ENCODE data around the gene GRIN2A. TPM values are rescaled to one million over a fixed set of nuclear protein-coding genes. Genes with fewer than 3 reads are reported as not detected.

Gene GRIN2A
- total RNA-seq, 1 donor from 2014 or later, result not detected

- no peak for DNase-seq (ENCODE audit: low read depth)
These were observed 212.0 kb downstream of the GRIN2A start for GRCh38 chr16:9970244-9970643.

- no peak for DNase-seq (ENCODE audit: low read depth)
These were observed 212.6 kb downstream of the GRIN2A start for GRCh38 chr16:9969580-9969979.

DNA sequence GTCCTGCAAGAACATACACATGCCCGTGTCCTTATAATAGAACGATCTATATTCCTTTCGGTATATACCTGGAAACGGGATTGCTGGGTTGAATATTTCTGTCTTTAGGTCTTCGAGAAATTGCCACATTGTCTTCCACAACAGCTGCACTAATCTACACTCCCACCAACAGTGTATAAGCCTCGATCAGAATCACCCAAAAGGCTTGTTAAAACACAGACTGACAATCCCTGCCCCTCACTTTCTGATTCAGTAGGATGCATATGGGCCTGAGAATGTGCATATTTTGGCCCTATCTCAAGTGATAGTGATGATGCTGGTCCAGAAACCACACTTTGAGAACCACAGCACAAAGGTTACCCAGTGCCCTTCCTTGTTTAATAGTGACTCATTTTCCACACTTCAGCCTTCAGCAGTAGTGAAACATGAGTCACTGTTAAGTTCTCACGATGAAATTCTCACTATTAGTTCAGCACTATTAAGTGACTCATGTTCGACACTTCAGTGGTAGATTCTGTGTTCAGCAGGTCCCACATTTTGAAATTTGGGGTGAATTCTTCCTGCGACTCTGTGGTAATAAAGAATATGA is 215.6 kb downstream of the GRIN2A start:
- no peak for DNase-seq (ENCODE audit: low read depth)

- DNase-seq (ENCODE audit: low read depth), result no peak
These were observed 217.1 kb downstream of the GRIN2A start for GRCh38 chr16:9965079-9965478.

DNA sequence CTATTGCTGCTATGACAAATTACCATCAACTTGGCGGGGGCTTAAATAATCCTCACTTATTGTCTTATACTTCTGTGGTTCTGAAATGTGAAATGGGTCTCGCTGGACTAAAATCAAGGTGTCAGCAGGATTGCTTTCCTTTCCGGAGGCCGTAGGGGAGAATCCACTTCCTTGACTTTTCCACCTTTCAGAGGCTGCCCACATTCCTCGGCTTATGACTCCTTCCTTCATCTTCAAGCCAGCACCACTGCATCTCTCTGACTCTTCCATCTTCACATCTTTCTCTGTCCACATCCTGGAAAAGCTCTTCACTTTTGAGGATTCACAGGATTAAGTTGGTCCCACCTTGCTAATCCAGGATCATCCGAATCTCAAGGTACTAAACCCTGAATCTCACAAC is 217.8 kb downstream of the GRIN2A start:
- DNase-seq (ENCODE audit: low read depth), result no peak

DNA sequence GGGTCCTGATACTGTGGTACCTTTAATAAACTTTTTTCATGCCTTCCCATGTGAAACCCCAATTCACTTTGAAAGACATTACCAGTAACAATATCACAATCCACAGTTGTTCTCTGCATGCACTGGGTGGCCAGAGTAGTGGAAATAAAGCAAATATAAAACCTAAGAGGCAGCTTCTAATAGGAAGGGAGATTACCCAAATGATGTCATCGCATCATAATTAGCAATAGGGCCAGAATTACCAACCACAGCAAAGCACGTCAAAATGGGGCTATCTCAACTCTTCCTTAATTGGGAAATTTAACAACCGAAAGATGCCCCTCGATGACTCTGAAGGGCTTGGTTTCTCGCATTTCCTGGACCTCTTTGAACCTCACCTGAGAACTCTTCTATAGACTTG is 224.8 kb downstream of the GRIN2A start:
- DNase-seq (ENCODE audit: low read depth), result no peak

DNA sequence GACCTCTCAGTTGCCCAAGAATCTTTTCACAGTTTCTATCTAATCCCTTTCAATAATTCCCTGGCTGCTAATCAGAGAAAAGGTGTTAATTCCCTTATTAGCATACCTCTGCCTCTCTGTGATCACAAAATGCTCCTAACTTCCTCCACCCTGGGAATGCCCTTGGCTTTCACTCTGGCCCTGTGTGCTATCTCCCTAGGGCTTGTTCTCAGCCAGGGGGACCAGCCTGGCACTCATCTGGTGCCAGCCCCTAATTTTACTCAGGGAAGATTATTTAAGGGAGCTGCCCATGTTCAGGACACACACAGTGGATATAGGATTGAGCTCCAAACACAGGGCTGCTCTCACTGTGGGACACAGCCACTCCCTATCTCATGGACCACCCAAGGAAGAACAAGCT is 225.2 kb downstream of the GRIN2A start:
- no peak for DNase-seq (ENCODE audit: low read depth)

DNA sequence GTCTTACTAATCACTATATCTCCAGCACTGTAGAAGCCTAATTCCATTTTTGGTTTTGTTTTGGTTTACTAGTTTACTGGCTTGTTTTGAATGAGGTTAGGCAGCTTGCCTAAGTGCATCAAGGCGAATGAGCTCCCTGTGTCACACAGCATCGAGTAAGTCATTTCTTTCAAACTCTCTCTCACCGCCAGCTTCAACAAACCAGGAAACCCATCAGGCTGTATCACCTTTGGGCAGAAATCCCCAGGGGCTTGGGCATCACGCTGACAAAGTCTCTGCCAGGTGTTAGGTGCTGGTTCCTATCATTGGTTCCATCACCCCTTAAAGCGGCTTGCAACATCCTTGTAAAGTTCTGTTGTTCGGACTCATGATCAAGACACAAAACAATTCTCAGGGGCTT is 226.6 kb downstream of the GRIN2A start:
- no peak for DNase-seq (ENCODE audit: low read depth)

DNA sequence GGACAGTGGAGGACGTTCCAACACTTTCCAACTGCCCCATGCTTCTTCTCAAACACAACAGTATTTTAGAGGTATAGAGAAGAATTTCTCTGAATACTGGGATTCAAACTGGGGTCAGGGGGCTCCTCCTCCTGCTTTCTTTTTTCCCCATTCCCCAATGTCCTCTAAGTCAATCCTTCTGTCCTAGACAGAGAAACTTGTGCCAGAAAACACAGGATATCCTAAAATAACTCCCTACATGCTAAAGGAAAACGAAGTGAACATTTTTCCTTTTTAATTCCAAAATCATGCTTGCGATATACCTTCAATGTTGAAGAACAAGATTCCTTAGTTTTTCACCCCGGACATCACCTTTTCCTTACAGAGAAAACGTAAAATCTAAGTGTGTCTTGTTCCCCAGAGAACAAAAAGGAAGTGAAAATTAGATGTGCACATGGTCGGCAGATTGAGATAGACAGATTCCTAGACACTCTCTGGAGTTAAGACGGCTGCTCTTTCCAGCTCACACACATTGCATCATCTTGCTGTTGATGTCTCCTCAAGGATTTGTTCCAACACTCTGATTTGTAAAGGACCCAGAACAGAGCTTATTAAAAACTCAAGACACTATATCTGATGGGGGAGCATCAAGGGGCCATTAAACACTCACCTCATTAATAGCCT is 228.2 kb downstream of the GRIN2A start:
- no peak for DNase-seq (ENCODE audit: low read depth)

DNA sequence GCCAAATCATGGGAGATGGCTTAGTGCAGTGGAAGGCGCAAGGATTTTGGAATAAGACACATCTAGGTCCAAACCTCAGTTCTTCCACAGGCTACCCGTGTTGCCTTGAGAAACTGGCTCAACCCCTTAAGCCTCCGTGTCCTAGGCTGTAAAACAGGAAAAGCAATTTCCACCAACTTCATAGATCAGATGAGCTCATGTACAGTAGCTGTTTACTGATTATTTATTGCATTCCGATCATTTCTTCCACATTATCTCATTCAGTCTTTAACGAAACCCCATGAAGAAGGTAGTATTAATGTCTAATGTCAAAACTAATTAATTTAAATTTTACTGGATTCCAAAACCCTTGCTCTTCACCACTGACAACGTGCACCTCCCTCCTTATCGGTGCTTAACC is 231.6 kb downstream of the GRIN2A start:
- no peak for DNase-seq (ENCODE audit: low read depth)

DNA sequence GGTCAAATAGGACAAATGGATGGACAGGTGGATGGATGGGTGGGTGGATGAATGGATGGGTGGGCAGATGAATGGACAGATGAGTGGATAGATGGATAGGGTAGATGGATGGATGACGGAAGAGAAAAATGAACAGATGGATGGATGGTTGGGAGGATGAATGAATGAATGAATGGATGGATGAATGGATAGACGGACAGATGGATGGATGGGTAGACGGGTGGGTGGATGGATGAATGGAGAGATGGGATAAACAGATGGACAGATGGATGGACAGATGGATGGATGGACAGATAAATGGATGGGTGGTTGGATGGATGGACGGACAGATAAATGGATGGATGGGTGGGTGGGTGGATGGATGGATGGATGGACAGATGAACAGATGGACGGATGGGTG is 232.8 kb downstream of the GRIN2A start:
- no peak for DNase-seq (ENCODE audit: low read depth)

DNA sequence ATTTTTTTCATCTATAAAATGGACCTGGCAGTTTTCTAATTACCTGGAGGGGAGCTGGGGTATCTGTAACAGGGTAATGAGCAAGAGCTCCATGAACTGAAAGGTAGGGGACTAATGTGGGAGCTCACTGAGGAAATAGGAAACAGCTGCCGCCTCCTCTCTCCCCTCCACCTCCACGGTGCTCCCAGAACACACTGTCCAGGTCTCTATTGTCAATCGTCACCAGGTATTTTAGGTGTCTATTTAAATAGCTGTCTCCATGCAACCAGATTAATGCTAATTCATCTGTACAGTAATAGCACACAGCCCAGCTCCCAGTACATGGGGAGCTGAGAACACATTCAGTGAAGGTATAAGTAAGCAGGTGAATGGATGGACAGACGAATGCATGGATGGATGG is 233.3 kb downstream of the GRIN2A start:
- DNase-seq (ENCODE audit: low read depth), result no peak

DNA sequence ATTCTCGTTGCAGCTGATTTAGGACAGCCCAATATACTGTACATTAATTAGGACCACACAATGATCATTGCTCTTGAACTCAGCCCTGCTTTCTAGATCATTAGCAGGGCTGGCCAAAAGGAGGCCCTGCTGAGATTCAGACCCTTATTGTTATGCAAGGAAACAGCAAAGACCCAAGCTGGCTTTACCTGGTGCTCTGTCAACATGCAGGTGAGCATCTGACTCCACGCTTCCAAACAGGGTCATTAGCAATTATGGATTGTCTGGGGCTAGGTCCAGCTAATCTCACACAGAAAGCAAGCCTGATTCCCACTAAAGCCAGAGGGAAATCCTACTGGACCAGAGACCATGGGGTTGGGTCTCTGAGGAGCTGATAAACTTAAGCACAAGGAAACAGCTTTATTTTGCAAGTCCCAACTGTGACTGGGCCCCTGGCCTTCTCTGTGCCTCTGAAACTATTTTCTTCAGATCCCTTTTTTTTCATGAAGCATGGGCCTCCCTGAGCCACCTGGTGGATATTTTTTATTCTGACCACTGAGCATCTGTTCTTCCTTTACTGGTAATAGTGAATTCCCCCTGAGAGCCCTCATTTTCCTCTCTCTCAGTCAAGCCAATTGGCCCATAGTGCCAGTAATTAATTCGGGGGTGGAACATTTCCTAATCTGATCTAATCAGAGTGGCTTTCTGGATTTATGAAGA is 236.1 kb downstream of the GRIN2A start:
- no peak for DNase-seq (ENCODE audit: low read depth)

- DNase-seq (ENCODE audit: low read depth), result no peak
These were observed 239.1 kb downstream of the GRIN2A start for GRCh38 chr16:9943121-9943520.

DNA sequence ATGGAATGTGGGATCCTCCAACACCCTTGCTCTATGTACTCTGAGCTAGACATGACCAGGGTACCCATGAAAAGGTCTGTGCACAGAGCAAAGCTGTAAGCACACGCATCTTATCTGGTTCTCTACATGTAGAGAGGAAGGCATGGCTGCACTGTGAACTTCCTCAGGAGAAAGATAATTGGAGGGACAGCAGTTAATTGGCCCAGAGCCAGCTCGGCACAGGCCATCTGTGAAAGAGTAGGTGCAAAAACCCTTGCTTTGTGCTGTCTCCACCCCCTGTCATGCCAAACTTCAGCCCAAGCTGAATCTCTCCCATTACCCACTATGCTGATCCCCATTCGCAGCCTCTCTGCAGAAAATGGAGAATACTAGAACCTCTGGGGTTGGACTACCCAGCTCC is 241.0 kb downstream of the GRIN2A start:
- DNase-seq (ENCODE audit: low read depth), result no peak

DNA sequence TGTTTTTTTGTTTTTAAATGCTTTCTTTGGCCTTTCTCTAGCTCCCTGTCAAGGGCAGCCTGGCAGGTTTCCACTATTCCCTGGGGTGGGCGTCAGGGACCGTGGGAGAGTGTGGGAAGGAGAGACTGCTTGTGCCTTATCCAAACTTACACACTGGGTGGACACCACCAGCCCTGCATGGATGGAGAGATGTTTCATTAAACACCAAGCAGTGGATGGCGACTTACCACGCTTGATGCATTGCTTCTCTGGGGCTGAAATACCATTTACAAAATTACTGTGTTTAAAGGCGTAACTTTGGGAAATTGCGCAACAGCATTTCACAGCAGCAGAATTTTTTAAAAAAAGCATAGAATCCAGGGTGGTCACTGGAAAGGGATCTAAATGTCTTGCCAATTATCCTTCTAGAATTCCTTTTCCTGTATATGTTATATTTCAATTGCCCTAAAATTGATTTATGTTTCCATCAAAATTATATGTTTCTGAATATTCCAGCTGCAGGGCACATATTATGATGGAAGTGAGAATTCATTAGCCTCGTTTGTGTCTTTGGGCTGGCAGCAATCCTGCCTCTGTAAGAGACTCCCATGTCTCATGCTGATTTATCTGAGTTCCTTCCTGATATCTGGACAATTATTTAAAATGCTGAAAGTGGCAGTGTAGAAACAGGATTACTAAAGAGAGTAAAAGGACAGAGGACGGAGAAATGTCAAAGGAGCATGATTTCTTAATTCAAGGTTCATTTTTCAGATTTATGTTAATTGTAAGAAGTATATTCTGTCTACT is 247.3 kb downstream of the GRIN2A start:
- no peak for DNase-seq (ENCODE audit: low read depth)

- no peak for DNase-seq (ENCODE audit: low read depth)
These were observed 249.1 kb downstream of the GRIN2A start for GRCh38 chr16:9932919-9933653.

- no peak for DNase-seq (ENCODE audit: low read depth)
These were observed 250.2 kb downstream of the GRIN2A start for GRCh38 chr16:9932000-9932399.

GRCh38 chr16:9929836-9930235 is 252.4 kb downstream of the GRIN2A start:
- no peak for DNase-seq (ENCODE audit: low read depth)

- no peak for DNase-seq (ENCODE audit: low read depth)
These were observed 252.9 kb downstream of the GRIN2A start for GRCh38 chr16:9929313-9929712.

- no peak for DNase-seq (ENCODE audit: low read depth)
These were observed 259.8 kb downstream of the GRIN2A start for GRCh38 chr16:9922441-9922840.

Measured in myocyte (in vitro differentiated cells).